ENCODE data around the gene PLEK2. TPM values are rescaled to one million over a fixed set of nuclear protein-coding genes. Genes with fewer than 3 reads are reported as not detected.

Gene PLEK2
- total RNA-seq, 1 donor from 2014 or later, result 0.53 TPM

- no peaks in the 10 kb centered on the region for H3K4me1 ChIP-seq
- no peak overlapping the region for H3K4me3 ChIP-seq
- H3K27me3 ChIP-seq, result no peaks in the 10 kb centered on the region
- no peaks in the 10 kb centered on the region for H3K9me3 ChIP-seq
- H3K27ac ChIP-seq, result no peak overlapping the region
- no peak for DNase-seq (ENCODE audit: low spot score in 2 of 2)
- peaks cover 48 to 57% of the 10 kb centered on the region in 2 donors for H3K36me3 ChIP-seq
- no peak for TF ChIP-seq CTCF (IDR thresholded peaks at IDR 0.05)
- intact Hi-C loops (cut with DNase I), result no loop called here
These were observed 26.8 kb downstream of the PLEK2 start for GRCh38 chr14:67385120-67385519.

- no peaks in the 10 kb centered on the region for H3K4me1 ChIP-seq
- no peak overlapping the region for H3K4me3 ChIP-seq
- DNase-seq (ENCODE audit: low spot score in 2 of 2), result no peak
- H3K9me3 ChIP-seq, result no peaks in the 10 kb centered on the region
- no peak for TF ChIP-seq CTCF (IDR thresholded peaks at IDR 0.05)
- no peaks in the 10 kb centered on the region for H3K27me3 ChIP-seq
- H3K36me3 ChIP-seq, result peaks cover 57 to 79% of the 10 kb centered on the region in 2 donors
- intact Hi-C loops (cut with DNase I), result no loop called here
- no peak overlapping the region for H3K27ac ChIP-seq
These were observed 34.0 kb downstream of the PLEK2 start for GRCh38 chr14:67377916-67378315.

GRCh38 chr14:67373347-67373746 lies 38.6 kb downstream of the PLEK2 start:
- no peaks in the 10 kb centered on the region for H3K9me3 ChIP-seq
- H3K4me1 ChIP-seq, result no peaks in the 10 kb centered on the region
- no peak for DNase-seq (ENCODE audit: low spot score in 2 of 2)
- H3K27ac ChIP-seq, result no peak overlapping the region
- intact Hi-C loops (cut with DNase I), result no loop called here
- no peak overlapping the region for H3K4me3 ChIP-seq
- no peaks in the 10 kb centered on the region for H3K27me3 ChIP-seq
- no peak for TF ChIP-seq CTCF (IDR thresholded peaks at IDR 0.05)
- peaks cover 59 to 80% of the 10 kb centered on the region in 2 donors for H3K36me3 ChIP-seq

GRCh38 chr14:67372833-67373232 lies 39.1 kb downstream of the PLEK2 start:
- Histone ChIP-seq H3K36me3 (peaks cover 61 to 80% of the 10 kb centered on the region in 2 donors), H3K9me3 (no peaks in the 10 kb centered on the region), H3K27ac (no peak overlapping the region), H3K27me3 (no peaks in the 10 kb centered on the region), H3K4me3 (no peak overlapping the region), H3K4me1 (no peaks in the 10 kb centered on the region)
- intact Hi-C loops (cut with DNase I), result no loop called here
- no peak for TF ChIP-seq CTCF (IDR thresholded peaks at IDR 0.05)
- DNase-seq (ENCODE audit: low spot score in 2 of 2), result no peak

GRCh38 chr14:67371247-67372148 lies 40.5 kb downstream of the PLEK2 start:
- Histone ChIP-seq H3K27me3 (no peaks in the 10 kb centered on the region), H3K4me1 (no peaks in the 10 kb centered on the region), H3K27ac (no peak overlapping the region), H3K9me3 (no peaks in the 10 kb centered on the region), H3K36me3 (peaks cover 63 to 80% of the 10 kb centered on the region in 2 donors), H3K4me3 (no peak overlapping the region)
- intact Hi-C loops (cut with DNase I), result no loop called here
- no peak for TF ChIP-seq CTCF (IDR thresholded peaks at IDR 0.05)
- no peak for DNase-seq (ENCODE audit: low spot score in 2 of 2)
